ENCODE data around the gene TPCN1.

Gene TPCN1

GRCh38 chr12:113266106-113266895, 45.0 kb downstream of the TPCN1 start:
- no peak for FAIRE-seq

- no peak for FAIRE-seq
These were observed 46.4 kb downstream of the TPCN1 start for GRCh38 chr12:113267621-113268020.

GRCh38 chr12:113268136-113268535, 46.9 kb downstream of the TPCN1 start:
- no peak for FAIRE-seq

- FAIRE-seq, result no peak
These were observed 47.4 kb downstream of the TPCN1 start for GRCh38 chr12:113268621-113269020.

- no peak for FAIRE-seq
These were observed 48.1 kb downstream of the TPCN1 start for GRCh38 chr12:113269257-113269943.

- no peak for FAIRE-seq
These were observed 49.4 kb downstream of the TPCN1 start for GRCh38 chr12:113270709-113271009.

- no peak for FAIRE-seq
These were observed 50.2 kb downstream of the TPCN1 start for GRCh38 chr12:113271466-113271852.

GRCh38 chr12:113271853-113272561, 50.7 kb downstream of the TPCN1 start:
- no peak for FAIRE-seq

GRCh38 chr12:113273053-113273725, 51.9 kb downstream of the TPCN1 start:
- FAIRE-seq, result no peak

- no peak for FAIRE-seq
These were observed 53.6 kb downstream of the TPCN1 start for GRCh38 chr12:113274848-113275247.

- FAIRE-seq, result no peak
These were observed 55.0 kb downstream of the TPCN1 start for GRCh38 chr12:113276306-113276705.

GRCh38 chr12:113276946-113277500, 55.8 kb downstream of the TPCN1 start:
- no peak for FAIRE-seq

GRCh38 chr12:113277511-113277910, 56.2 kb downstream of the TPCN1 start:
- no peak for FAIRE-seq

GRCh38 chr12:113278141-113278540, 56.9 kb downstream of the TPCN1 start:
- no peak for FAIRE-seq

- FAIRE-seq, result no peak
These were observed 57.4 kb downstream of the TPCN1 start for GRCh38 chr12:113278633-113279032.

- FAIRE-seq, result no peak
These were observed 63.5 kb downstream of the TPCN1 start for GRCh38 chr12:113284751-113285150.

- FAIRE-seq, result no peak
These were observed 64.7 kb downstream of the TPCN1 start for GRCh38 chr12:113285679-113286610.

- no peak for FAIRE-seq
These were observed 65.4 kb downstream of the TPCN1 start for GRCh38 chr12:113286712-113287111.

GRCh38 chr12:113287146-113287898, 66.1 kb downstream of the TPCN1 start:
- no peak for FAIRE-seq

- FAIRE-seq, result no peak
These were observed 66.6 kb downstream of the TPCN1 start for GRCh38 chr12:113287899-113288282.

- no peak for FAIRE-seq
These were observed 68.1 kb downstream of the TPCN1 start for GRCh38 chr12:113289361-113289760.

Measured in TTC549 (cell line).